Thyroid gland (tissue), 4 donors: Measurements from ENCODE around the gene TSPAN17. TPM values are rescaled to one million over a fixed set of nuclear protein-coding genes. Genes with fewer than 3 reads are reported as not detected.

Source experiments
- DNase-seq, 2 donors: peaks; one replicate each; pipeline ENCODE4 v3.0.0-alpha.2; 2019
- H3K27ac ChIP-seq, 3 donors: fragments of 200-600 bp; sonication (generic); 1 replicate in 2 of 3; 2 replicates in 1 of 3; pipeline ENCODE4 v1.5.1; 2016 to 2019; ENCODE audit warnings: mild to moderate bottlenecking in 1 of 3, moderate library complexity in 1 of 3
- H3K27me3 ChIP-seq: fragments of 200-600 bp; sonication (generic); one replicate; pipeline ENCODE4 v1.5.1; 2019
- H3K36me3 ChIP-seq, 2 donors: fragments of 200-600 bp; sonication (generic); one replicate each; pipeline ENCODE4 v1.5.1; 2016 to 2019
- H3K4me1 ChIP-seq, 2 donors: fragments of 200-600 bp; sonication (generic); one replicate each; pipeline ENCODE4 v1.5.1; 2017 to 2019
- H3K4me3 ChIP-seq, 3 donors: fragments of 200-600 bp; sonication (generic); replicated peaks in 1 of 3; 1 replicate in 2 of 3; 2 replicates in 1 of 3; pipeline ENCODE4 v1.5.1; 2016; ENCODE audit warnings: mild to moderate bottlenecking in 1 of 3
- H3K9me3 ChIP-seq: fragments of 200-600 bp; sonication (generic); one replicate; pipeline ENCODE4 v1.5.1; 2017
- POLR2A ChIP-seq, 2 donors: fragments of 450-650 bp; IDR thresholded peaks; one replicate each; pipeline ENCODE4 v1.6.1; 2017; ENCODE audit warnings: antibody characterized with exemption in 2 of 2, mild to moderate bottlenecking in 2 of 2, moderate library complexity in 1 of 2
- WGBS, 2 donors: methylation state at CpG; one replicate each; pipeline ENCODE4 v1.1.5; 2017; 5-methylcytosine and 5-hydroxymethylcytosine counted together
- intact Hi-C: fragments of 100-400 bp; cut with DNase I; formaldehyde crosslinking; loops from one replicate; pipeline ENCODE4 v1.15.1; 2023
- total RNA-seq, 4 donors: library from RNA; depleted of rRNA; stranded (reverse); fragments of >200 nt; gene quantifications; one replicate each; pipeline ENCODE4 v1.2.3, GENCODE V29; 2016
- TF ChIP-seq, protein P1 (sequence below), 6 experiments: fragments of 200-600 bp in 3 of 6; fragments of 450-650 bp in 3 of 6; sonication (generic) in 3 of 6; IDR thresholded peaks; one replicate each; pipeline ENCODE4 v1.5.1; 2016 to 2019; ENCODE audit warnings: antibody characterized with exemption in 6 of 6, mild to moderate bottlenecking in 2 of 6, inconsistent platforms in 1 of 6, moderate library complexity in 1 of 6

Gene TSPAN17
- total RNA-seq, 4 donors from 2014 or later, result 18.9 to 24.7 (median 21.0) TPM

DNA sequence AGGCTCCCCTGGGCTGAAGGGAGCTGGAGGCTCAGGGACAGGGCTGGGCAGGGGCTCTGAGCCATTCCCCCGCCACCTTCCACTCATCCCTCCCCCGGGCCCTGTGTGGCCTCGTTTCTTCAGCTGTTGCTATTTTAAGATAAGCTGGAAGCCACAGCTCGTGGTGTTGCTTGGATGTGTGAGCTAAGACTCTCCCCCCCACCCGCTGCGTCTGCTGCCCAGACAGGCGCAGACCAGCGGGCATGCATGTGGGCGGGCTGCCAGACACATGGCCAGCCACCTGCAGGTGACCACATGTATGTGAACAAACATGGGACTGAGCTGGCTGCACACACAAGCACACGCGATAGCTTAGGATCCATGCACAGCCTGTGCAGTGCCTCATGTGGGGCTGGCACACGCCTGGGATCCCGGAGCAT is 25.6 kb upstream of the TSPAN17 start:
- TF ChIP-seq, protein P1, sequence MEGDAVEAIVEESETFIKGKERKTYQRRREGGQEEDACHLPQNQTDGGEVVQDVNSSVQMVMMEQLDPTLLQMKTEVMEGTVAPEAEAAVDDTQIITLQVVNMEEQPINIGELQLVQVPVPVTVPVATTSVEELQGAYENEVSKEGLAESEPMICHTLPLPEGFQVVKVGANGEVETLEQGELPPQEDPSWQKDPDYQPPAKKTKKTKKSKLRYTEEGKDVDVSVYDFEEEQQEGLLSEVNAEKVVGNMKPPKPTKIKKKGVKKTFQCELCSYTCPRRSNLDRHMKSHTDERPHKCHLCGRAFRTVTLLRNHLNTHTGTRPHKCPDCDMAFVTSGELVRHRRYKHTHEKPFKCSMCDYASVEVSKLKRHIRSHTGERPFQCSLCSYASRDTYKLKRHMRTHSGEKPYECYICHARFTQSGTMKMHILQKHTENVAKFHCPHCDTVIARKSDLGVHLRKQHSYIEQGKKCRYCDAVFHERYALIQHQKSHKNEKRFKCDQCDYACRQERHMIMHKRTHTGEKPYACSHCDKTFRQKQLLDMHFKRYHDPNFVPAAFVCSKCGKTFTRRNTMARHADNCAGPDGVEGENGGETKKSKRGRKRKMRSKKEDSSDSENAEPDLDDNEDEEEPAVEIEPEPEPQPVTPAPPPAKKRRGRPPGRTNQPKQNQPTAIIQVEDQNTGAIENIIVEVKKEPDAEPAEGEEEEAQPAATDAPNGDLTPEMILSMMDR (IDR thresholded peaks at IDR 0.05), result no peak
- TF ChIP-seq POLR2A (IDR thresholded peaks at IDR 0.05), result no peak
- Histone ChIP-seq H3K4me3 (no peak overlapping the region), H3K27ac (no peak overlapping the region), H3K4me1 (peaks cover 0 to 15% of the 10 kb centered on the region in 2 donors), H3K36me3 (no peaks in the 10 kb centered on the region), H3K9me3 (no peaks in the 10 kb centered on the region), H3K27me3 (peaks cover 16% of the 10 kb centered on the region)
- DNase-seq, result no peak
- intact Hi-C loops, result no loop called here
- WGBS, 2 donors, result 51 to 52% methylated on average over 8 to 9 of the region's 13 CpGs

DNA sequence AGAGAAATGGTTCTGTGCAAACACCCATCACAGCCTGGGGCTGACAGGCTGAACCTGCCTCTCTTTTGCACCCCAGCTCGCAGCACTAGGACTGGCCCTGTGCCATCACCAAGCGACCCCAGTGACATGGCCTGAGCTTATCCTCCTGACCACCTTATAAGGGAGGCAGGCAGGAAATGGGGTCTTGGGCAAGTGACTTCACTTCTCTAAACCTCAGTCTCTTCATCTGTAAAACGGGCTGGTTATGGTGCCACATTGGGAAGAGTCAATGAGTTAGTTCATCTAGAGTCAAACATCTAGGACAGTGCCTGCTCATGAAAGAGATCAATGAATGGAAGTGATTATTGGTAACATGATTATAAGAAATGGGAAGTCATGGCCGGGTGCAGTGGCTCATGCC is 23.1 kb upstream of the TSPAN17 start:
- H3K4me3 ChIP-seq, result no peak overlapping the region
- TF ChIP-seq, protein P1 (IDR thresholded peaks at IDR 0.05), result no peak
- TF ChIP-seq POLR2A (IDR thresholded peaks at IDR 0.05), result no peak
- H3K36me3 ChIP-seq, result no peaks in the 10 kb centered on the region
- H3K4me1 ChIP-seq, result peaks cover 0 to 13% of the 10 kb centered on the region in 2 donors
- intact Hi-C loops, result no loop called here
- no peak for DNase-seq
- 70 to 78% methylated on average over 4 of the region's 4 CpGs for WGBS, 2 donors
- peaks cover 29% of the 10 kb centered on the region for H3K27me3 ChIP-seq
- H3K9me3 ChIP-seq, result no peaks in the 10 kb centered on the region
- no peak overlapping the region for H3K27ac ChIP-seq

DNA sequence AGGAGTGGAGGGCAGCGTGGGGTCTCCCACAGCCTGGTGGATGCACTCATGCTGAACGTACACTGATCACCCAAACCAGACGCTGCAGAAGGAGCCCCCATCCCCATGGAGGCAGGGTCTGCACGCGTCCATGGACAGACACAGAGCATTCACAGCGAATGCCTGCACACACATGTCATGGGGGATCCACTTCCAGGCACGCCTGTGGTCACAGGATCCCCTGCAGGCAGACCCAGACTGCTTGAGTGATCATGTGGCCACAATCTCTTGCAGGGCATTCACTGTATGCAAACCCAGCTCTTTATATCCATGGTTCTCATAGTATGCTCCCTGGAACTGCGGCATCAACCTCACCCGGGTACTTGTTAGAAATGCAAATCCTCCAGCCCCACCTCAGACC is 22.3 kb upstream of the TSPAN17 start:
- H3K27me3 ChIP-seq, result peaks cover 31% of the 10 kb centered on the region
- H3K9me3 ChIP-seq, result no peaks in the 10 kb centered on the region
- peaks cover 0 to 15% of the 10 kb centered on the region in 2 donors for H3K4me1 ChIP-seq
- 65 to 74% methylated on average over 9 of the region's 9 CpGs for WGBS, 2 donors
- H3K4me3 ChIP-seq, result no peak overlapping the region
- DNase-seq, result no peak
- H3K36me3 ChIP-seq, result no peaks in the 10 kb centered on the region
- TF ChIP-seq, protein P1 (IDR thresholded peaks at IDR 0.05), result no peak
- no peak for TF ChIP-seq POLR2A (IDR thresholded peaks at IDR 0.05)
- intact Hi-C loops, result no loop called here
- no peak overlapping the region for H3K27ac ChIP-seq

DNA sequence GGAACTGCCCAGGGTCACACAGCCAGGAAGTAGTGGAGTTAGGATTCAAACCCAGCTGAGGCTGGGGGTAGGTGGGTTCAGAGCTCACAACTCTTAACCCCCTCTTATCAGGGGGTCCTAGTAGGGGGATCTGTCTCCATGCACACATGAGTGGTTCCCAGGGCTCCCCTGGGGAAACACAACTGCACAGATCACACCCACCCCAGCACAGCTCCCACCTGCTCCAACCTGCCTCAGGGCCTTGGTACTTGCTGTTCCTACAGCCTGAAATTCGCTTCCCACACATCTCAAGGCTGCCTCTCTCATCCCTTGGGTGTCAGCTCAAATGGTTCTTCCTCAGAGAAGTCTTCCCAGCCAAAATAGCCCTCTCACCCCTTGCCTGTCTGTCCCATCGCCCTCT is 21.8 kb upstream of the TSPAN17 start:
- TF ChIP-seq, protein P1 (IDR thresholded peaks at IDR 0.05), result no peak
- no peak for TF ChIP-seq POLR2A (IDR thresholded peaks at IDR 0.05)
- H3K36me3 ChIP-seq, result no peaks in the 10 kb centered on the region
- peaks cover 1 to 15% of the 10 kb centered on the region in 2 donors for H3K4me1 ChIP-seq
- intact Hi-C loops, result no loop called here
- H3K9me3 ChIP-seq, result no peaks in the 10 kb centered on the region
- WGBS, 2 donors, result 81 to 85% methylated on average over 2 of the region's 2 CpGs
- H3K27ac ChIP-seq, result no peak overlapping the region
- no peak overlapping the region for H3K4me3 ChIP-seq
- peaks cover 27% of the 10 kb centered on the region for H3K27me3 ChIP-seq
- DNase-seq, result no peak

DNA sequence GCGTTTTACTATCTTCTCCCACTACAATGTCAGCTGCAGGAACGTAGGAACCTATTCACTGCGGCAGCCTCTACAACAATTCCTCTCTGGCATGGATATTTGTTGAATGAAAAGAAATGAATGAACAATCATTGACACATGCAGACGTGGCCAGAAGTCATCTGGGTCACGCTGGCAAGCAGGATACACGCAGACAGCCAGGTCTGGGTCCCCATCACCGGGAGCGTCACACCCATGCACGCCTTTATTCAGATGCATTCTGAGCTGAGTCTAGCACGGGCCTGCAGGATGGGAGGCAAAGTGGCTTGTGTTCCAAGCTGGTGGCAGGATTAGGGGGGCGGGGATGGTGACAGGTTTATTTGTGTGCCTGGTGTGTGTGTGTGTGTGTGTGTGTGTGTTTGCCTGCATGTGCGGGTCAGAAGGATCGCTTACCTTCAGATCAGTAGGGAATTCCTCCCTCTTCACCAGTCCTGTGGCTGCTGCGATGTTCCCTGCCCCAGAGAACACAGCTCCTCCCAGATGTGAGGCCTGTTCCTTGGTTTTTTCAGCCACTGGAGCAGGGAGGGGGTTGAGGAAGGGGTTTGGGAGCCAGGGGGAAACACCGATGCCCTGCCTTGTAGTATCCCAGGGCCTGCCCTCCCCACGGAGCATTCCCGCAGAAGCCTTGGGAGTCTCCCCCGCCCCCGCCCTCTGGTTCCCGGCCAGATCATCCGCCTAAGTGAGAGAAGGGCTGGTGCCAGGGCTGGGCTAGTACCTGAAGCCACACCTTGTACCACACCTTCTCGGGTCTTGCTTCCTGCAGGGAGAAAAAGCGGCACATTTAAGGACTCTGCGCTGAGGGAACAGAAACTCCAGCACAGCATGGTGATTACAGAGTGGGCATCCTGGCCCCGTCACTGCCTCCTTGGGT is 21.1 kb upstream of the TSPAN17 start:
- WGBS, 2 donors, result 45 to 55% methylated on average over 21 to 25 of the region's 25 CpGs
- intact Hi-C loops, result no loop called here
- no peaks in the 10 kb centered on the region for H3K36me3 ChIP-seq

More for the DNA sequence above, 21.1 kb upstream of the TSPAN17 start:
- peaks cover 25% of the 10 kb centered on the region for H3K27me3 ChIP-seq
- peaks cover 3 to 15% of the 10 kb centered on the region in 2 donors for H3K4me1 ChIP-seq
- no peaks in the 10 kb centered on the region for H3K9me3 ChIP-seq
- H3K4me3 ChIP-seq, result no peak overlapping the region
- DNase-seq, result no peak
- H3K27ac ChIP-seq, result no peak overlapping the region
- no peak for TF ChIP-seq POLR2A (IDR thresholded peaks at IDR 0.05)
